GM21526 (cell line): ENCODE data around the gene ATG12.
A peak's percentile ranks its signal among the peaks of the same experiment; 100 is the strongest.
"Not testable (repeated sequence)": the region's sequence is repeated elsewhere in the genome, so short reads cannot be mapped to it uniquely, and the experiment has no call there.

Experiments
- ATAC-seq: cut with Tn5 transposase; IDR thresholded peaks from one replicate; pipeline ENCODE4 v1.9.1; 2021; ENCODE audit warnings: moderate library complexity; ENCODE audit not compliant: unreplicated experiment, low FRiP score

Gene ATG12

GRCh38 chr5:115843444-115844130 is 2.2 kb upstream of the ATG12 start:
- no peak for ATAC-seq

GRCh38 chr5:115842952-115843351 is 1.6 kb upstream of the ATG12 start:
- ATAC-seq = no peak

GRCh38 chr5:115842089-115842935 is 947 bp upstream of the ATG12 start:
- peak; percentile 37 for ATAC-seq

- no peak for ATAC-seq
These were observed 492 bp downstream of the ATG12 start for GRCh38 chr5:115840873-115841272.

GRCh38 chr5:115838885-115839518 is 2.4 kb downstream of the ATG12 start:
- peak; percentile 22 for ATAC-seq

- ATAC-seq = no peak
These were observed 5.9 kb downstream of the ATG12 start for GRCh38 chr5:115835481-115835880.

- ATAC-seq = peak; percentile 60
These were observed 10.1 kb downstream of the ATG12 start for GRCh38 chr5:115831163-115831768.

GRCh38 chr5:115829913-115830312 is 11.5 kb downstream of the ATG12 start:
- ATAC-seq = no peak

- no peak for ATAC-seq
These were observed 15.4 kb downstream of the ATG12 start for GRCh38 chr5:115825948-115826347.

GRCh38 chr5:115824983-115825382 is 16.4 kb downstream of the ATG12 start:
- ATAC-seq = not testable (repeated sequence)

- ATAC-seq = no peak
These were observed 20.5 kb downstream of the ATG12 start for GRCh38 chr5:115820846-115821245.

GRCh38 chr5:115818821-115819220 is 22.5 kb downstream of the ATG12 start:
- no peak for ATAC-seq

GRCh38 chr5:115817386-115817785 is 24.0 kb downstream of the ATG12 start:
- no peak for ATAC-seq

- ATAC-seq = no peak
These were observed 24.9 kb downstream of the ATG12 start, which contains the start of gene CDO1 for GRCh38 chr5:115816226-115817081. Gene CDO1, minus strand, starts transcription at chr5:115816659. Its CDS starts 262 bp downstream, at chr5:115816397.

GRCh38 chr5:115815693-115816225 is 25.6 kb downstream of the ATG12 start:
- no peak for ATAC-seq

- ATAC-seq = no peak
These were observed 26.2 kb downstream of the ATG12 start for GRCh38 chr5:115815006-115815692.

- ATAC-seq = no peak
These were observed 27.6 kb downstream of the ATG12 start for GRCh38 chr5:115813719-115814118.

- ATAC-seq = no peak
These were observed 29.0 kb downstream of the ATG12 start for GRCh38 chr5:115812372-115812771.

- no peak for ATAC-seq
These were observed 30.0 kb downstream of the ATG12 start for GRCh38 chr5:115811406-115811805.
